Measurements from ENCODE around the gene CNTN4. TPM values are rescaled to one million over a fixed set of nuclear protein-coding genes. Genes with fewer than 3 reads are reported as not detected.

The CNTN4 gene
- total and polyA plus RNA-seq, 2 of the 8 experiments (the other 6 are each of a cell fraction or from before 2014, with no cell fraction given): 0.41 to 2.2 TPM

DNA sequence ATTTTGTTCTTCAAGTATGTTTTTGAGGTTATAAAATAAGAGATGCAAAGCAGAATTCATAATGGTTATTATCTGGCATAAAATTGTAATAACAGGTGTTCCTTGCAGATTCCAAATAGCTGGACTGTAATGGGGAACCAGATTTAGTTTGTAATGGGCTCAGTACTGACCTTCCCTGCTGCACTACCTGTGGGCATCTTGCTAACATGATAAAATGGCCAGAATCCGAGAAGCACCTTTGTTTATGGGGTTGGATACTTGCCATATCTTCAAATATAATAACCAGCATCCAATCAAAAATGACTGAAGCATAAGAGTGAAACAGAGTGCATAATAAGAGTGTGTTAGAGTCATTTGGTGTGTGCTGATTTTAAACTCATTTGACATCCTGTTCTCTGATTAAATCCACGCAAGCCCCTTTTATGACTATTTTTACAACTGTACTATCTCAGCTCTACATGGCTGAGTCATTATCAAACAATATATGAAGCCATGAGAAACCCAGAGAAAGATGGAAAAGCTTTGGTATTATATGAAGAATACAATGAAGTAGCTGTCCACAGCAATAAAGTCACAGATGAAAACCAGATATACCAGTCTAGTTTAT, 292.4 kb downstream of the CNTN4 start:
- Histone ChIP-seq H4K20me1 (replicated peaks in 1 of 2; ENCODE audit: control insufficient read depth in 1 of 2, insufficient read depth in 2 of 2, low read length in 2 of 2) (no peaks in the 10 kb centered on the region), H3K79me1 (ENCODE audit: low read depth, low read length) (no peaks in the 10 kb centered on the region), H4K91ac (replicated peaks; ENCODE audit: insufficient read length, low read length) (no peak overlapping the region), H4K8ac (ENCODE audit: extremely low read depth, insufficient read depth, low read length) (no peak overlapping the region), H3K4me1 (replicated peaks in 1 of 4; ENCODE audit: control insufficient read depth in 3 of 4, insufficient read depth in 4 of 4, low read length in 3 of 4) (no peaks in the 10 kb centered on the region), H3K4me3 (ENCODE audit: extremely low read depth in 1 of 4, insufficient read depth in 2 of 4, low read depth in 3 of 4, low read length in 4 of 4) (no peak overlapping the region), H3K23ac (ENCODE audit: insufficient read length) (no peak overlapping the region), H2BK15ac (ENCODE audit: low read length) (no peak overlapping the region), H2BK120ac (replicated peaks; ENCODE audit: low read depth, low read length) (no peak overlapping the region), H3K27ac (ENCODE audit: low read depth, low read length) (no peak overlapping the region), H2AFZ (ENCODE audit: low read length) (no peak overlapping the region), H2BK12ac (ENCODE audit: low read depth, low read length) (no peak overlapping the region), H4K5ac (ENCODE audit: insufficient read length, low read depth, low read length) (no peak overlapping the region), H3K56ac (replicated peaks; ENCODE audit: insufficient read length, low read depth, low read length) (no peak overlapping the region), H3K4me2 (ENCODE audit: insufficient read depth in 1 of 2, low read depth in 2 of 2, low read length in 2 of 2) (no peak overlapping the region), H2BK20ac (ENCODE audit: low read length) (no peak overlapping the region), H3K9me3 (ENCODE audit: insufficient read depth in 2 of 2, low read depth in 1 of 2, low read length in 1 of 2) (no peaks in the 10 kb centered on the region; a peak in 1 of 4 replicates), H2AK5ac (ENCODE audit: low read depth, low read length) (no peak overlapping the region), H2BK5ac (ENCODE audit: low read depth, low read length) (no peak overlapping the region), H3K14ac (ENCODE audit: insufficient read length) (no peak overlapping the region), H3K18ac (ENCODE audit: extremely low read depth, low read length) (no peak overlapping the region), H3K9ac (replicated peaks in 1 of 4; ENCODE audit: extremely low read depth in 1 of 4, low read depth in 3 of 4, low read length in 3 of 4) (no peak overlapping the region), H3K4ac (replicated peaks; ENCODE audit: insufficient read length, low read depth, low read length) (no peak overlapping the region), H3K36me3 (ENCODE audit: control insufficient read depth in 2 of 4, insufficient read depth in 4 of 4, low read length in 3 of 4) (no peaks in the 10 kb centered on the region), H3K79me2 (ENCODE audit: control insufficient read depth in 1 of 2, insufficient read depth in 2 of 2, low read length in 2 of 2) (no peaks in the 10 kb centered on the region), H3K27me3 (replicated peaks in 1 of 4; ENCODE audit: control insufficient read depth in 3 of 4, extremely low read depth in 1 of 4, insufficient read depth in 3 of 4, low read length in 3 of 4) (no peaks in the 10 kb centered on the region), H3K23me2 (ENCODE audit: low read depth, low read length) (no peaks in the 10 kb centered on the region)
- ChIA-PET CTCF (ENCODE audit: partially characterized antibody) (no interaction called here), POLR2A (ENCODE audit: partially characterized antibody) (interaction anchor here (0.6 kb wide), 1 partner anchor 10 kb away, joined by 3 read pairs; no protein-coding TSS in a partner anchor)
- FAIRE-seq (no peak), DNase-seq (ENCODE audit: low read depth in 1 of 2, low spot score in 2 of 2) (no peak)
- 92% methylated on average over 2 of the region's 2 CpGs; no CpG with 5 or more reads in 1 of the 2 experiments for WGBS, 2 experiments (ENCODE audit: extremely low coverage in 1 of 2, insufficient coverage in 1 of 2, insufficient read length in 1 of 2, insufficient replicate concordance in 2 of 2, low coverage in 1 of 2, low lambda C conversion rate in 2 of 2, missing lambda C conversion rate in 1 of 2)
- TF ChIP-seq CBX5 (IDR thresholded peaks at IDR 0.05; ENCODE audit: low read depth, low read length) (no peak), BCL11A (IDR thresholded peaks at IDR 0.05; ENCODE audit: low read depth in 2 of 2, low read length in 2 of 2) (no peak), RFX5 (IDR thresholded peaks at IDR 0.05; ENCODE audit: borderline replicate concordance, low read depth, low read length) (no peak), CHD1 (IDR thresholded peaks at IDR 0.05; ENCODE audit: low read depth, low read length) (no peak), EP300 (IDR thresholded peaks at IDR 0.05; ENCODE audit: borderline replicate concordance in 1 of 2, low read depth in 2 of 2, low read length in 2 of 2) (no peak), CBX8 (IDR thresholded peaks at IDR 0.05; ENCODE audit: borderline replicate concordance, low read depth, low read length) (no peak), JUN (IDR thresholded peaks at IDR 0.05; ENCODE audit: low read depth, low read length) (no peak), EZH2 (IDR thresholded peaks at IDR 0.05; ENCODE audit: low read depth, low read length, severe bottlenecking) (no peak), ATF2 (IDR thresholded peaks at IDR 0.05; ENCODE audit: low read length) (no peak), TAF1 (IDR thresholded peaks at IDR 0.05; ENCODE audit: low read depth, low read length) (no peak), SP2 (IDR thresholded peaks at IDR 0.05; ENCODE audit: low read length) (no peak), CREB1 (IDR thresholded peaks at IDR 0.05) (no peak)
